HG02943 (cell line): ENCODE data around the gene JAKMIP2.
A peak's percentile ranks its signal among the peaks of the same experiment; 100 is the strongest.
"Not testable (repeated sequence)": the region's sequence is repeated elsewhere in the genome, so short reads cannot be mapped to it uniquely, and the experiment has no call there.

Experiments used
- ATAC-seq: cut with Tn5 transposase; IDR thresholded peaks from one replicate; pipeline ENCODE4 v1.9.1; 2021; ENCODE audit warnings: mild to moderate bottlenecking, low read depth, moderate library complexity; ENCODE audit not compliant: unreplicated experiment

The JAKMIP2 gene

GRCh38 chr5:147668385-147668784 is 114.1 kb downstream of the JAKMIP2 start:
- ATAC-seq = no peak

- no peak for ATAC-seq
These were observed 115.2 kb downstream of the JAKMIP2 start for GRCh38 chr5:147667363-147667762.

GRCh38 chr5:147666419-147666818 is 116.1 kb downstream of the JAKMIP2 start:
- ATAC-seq = no peak

- no peak for ATAC-seq
These were observed 121.0 kb downstream of the JAKMIP2 start for GRCh38 chr5:147661541-147661940.

- no peak for ATAC-seq
These were observed 123.2 kb downstream of the JAKMIP2 start for GRCh38 chr5:147659166-147659929.

- ATAC-seq = no peak
These were observed 124.1 kb downstream of the JAKMIP2 start for GRCh38 chr5:147658293-147658932.

GRCh38 chr5:147648597-147648996 is 133.9 kb downstream of the JAKMIP2 start:
- ATAC-seq = no peak

GRCh38 chr5:147645197-147645596 is 137.3 kb downstream of the JAKMIP2 start:
- ATAC-seq = no peak

GRCh38 chr5:147644460-147644859 is 138.1 kb downstream of the JAKMIP2 start:
- no peak for ATAC-seq

GRCh38 chr5:147643142-147643541 is 139.4 kb downstream of the JAKMIP2 start:
- no peak for ATAC-seq

GRCh38 chr5:147642666-147643065 is 139.9 kb downstream of the JAKMIP2 start:
- no peak for ATAC-seq

- ATAC-seq = no peak
These were observed 143.2 kb downstream of the JAKMIP2 start for GRCh38 chr5:147639321-147639720.

GRCh38 chr5:147636729-147636984 is 145.9 kb downstream of the JAKMIP2 start:
- ATAC-seq = no peak

GRCh38 chr5:147635882-147636728 is 146.4 kb downstream of the JAKMIP2 start:
- no peak for ATAC-seq

GRCh38 chr5:147635439-147635838 is 147.1 kb downstream of the JAKMIP2 start:
- not testable (repeated sequence) for ATAC-seq

GRCh38 chr5:147633173-147633572 is 149.4 kb downstream of the JAKMIP2 start:
- ATAC-seq = no peak

GRCh38 chr5:147631428-147632003 is 151.0 kb downstream of the JAKMIP2 start:
- ATAC-seq = no peak

GRCh38 chr5:147629196-147629595 is 153.3 kb downstream of the JAKMIP2 start:
- no peak for ATAC-seq

- ATAC-seq = peak; percentile 89
These were observed 154.3 kb downstream of the JAKMIP2 start for GRCh38 chr5:147628058-147628895.

- no peak for ATAC-seq
These were observed 156.1 kb downstream of the JAKMIP2 start for GRCh38 chr5:147626464-147626863.
